Activated naive CD4-positive, alpha-beta T cell treated with anti-CD3 and anti-CD28 coated beads, Interleukin-2, amount 50 U/mL, for 24 hours (primary cell): Measurements from ENCODE around the gene SATB1.

Experiments
- H3K27ac Mint-ChIP-seq: one replicate; pipeline ENCODE4 v1.8.0; 2021; ENCODE audit warnings: mild to moderate bottlenecking, mixed read lengths
- H3K27me3 Mint-ChIP-seq: one replicate; pipeline ENCODE4 v1.8.0; 2021; ENCODE audit warnings: mixed read lengths
- H3K36me3 Mint-ChIP-seq: one replicate; pipeline ENCODE4 v1.8.0; 2021; ENCODE audit warnings: mixed read lengths
- H3K4me1 Mint-ChIP-seq: one replicate; pipeline ENCODE4 v1.8.0; 2021; ENCODE audit warnings: mixed read lengths
- H3K4me3 Mint-ChIP-seq: one replicate; pipeline ENCODE4 v1.8.0; 2021; ENCODE audit warnings: mild to moderate bottlenecking, mixed read lengths
- H3K9me3 Mint-ChIP-seq: one replicate; pipeline ENCODE4 v1.8.0; 2021; ENCODE audit warnings: mixed read lengths

SATB1 gene

GRCh38 chr3:18307529-18307928 lies 117.6 kb downstream of the SATB1 start:
- H3K36me3 Mint-ChIP-seq: no peaks in the 10 kb centered on the region
- no peaks in the 10 kb centered on the region for H3K4me1 Mint-ChIP-seq

GRCh38 chr3:18302517-18302916 lies 122.6 kb downstream of the SATB1 start:
- Mint-ChIP-seq H3K4me3 (no peak overlapping the region), H3K27me3 (no peaks in the 10 kb centered on the region), H3K4me1 (no peaks in the 10 kb centered on the region), H3K36me3 (peaks cover 2% of the 10 kb centered on the region), H3K27ac (no peak overlapping the region), H3K9me3 (peaks cover 15% of the 10 kb centered on the region)

More at GRCh38 chr3:18307529-18307928, 117.6 kb downstream of the SATB1 start:
- Mint-ChIP-seq H3K27ac (no peak overlapping the region), H3K9me3 (no peaks in the 10 kb centered on the region), H3K27me3 (no peaks in the 10 kb centered on the region), H3K4me3 (no peak overlapping the region)

- Mint-ChIP-seq H3K36me3 (peaks cover 5% of the 10 kb centered on the region), H3K27ac (no peak overlapping the region), H3K4me1 (no peaks in the 10 kb centered on the region), H3K9me3 (peaks cover 22% of the 10 kb centered on the region), H3K27me3 (no peaks in the 10 kb centered on the region), H3K4me3 (no peak overlapping the region)
Observed at GRCh38 chr3:18301781-18302180, 123.4 kb downstream of the SATB1 start.

GRCh38 chr3:18300916-18301315 lies 124.2 kb downstream of the SATB1 start:
- H3K27me3 Mint-ChIP-seq: no peaks in the 10 kb centered on the region
- H3K36me3 Mint-ChIP-seq: peaks cover 5% of the 10 kb centered on the region
- H3K4me1 Mint-ChIP-seq: no peaks in the 10 kb centered on the region
- H3K9me3 Mint-ChIP-seq: peaks cover 26% of the 10 kb centered on the region
- no peak overlapping the region for H3K27ac Mint-ChIP-seq
- no peak overlapping the region for H3K4me3 Mint-ChIP-seq

- peaks cover 30% of the 10 kb centered on the region for H3K9me3 Mint-ChIP-seq
- H3K4me3 Mint-ChIP-seq: no peak overlapping the region
Observed at GRCh38 chr3:18297126-18297525, 128.0 kb downstream of the SATB1 start.

More at GRCh38 chr3:18297126-18297525, 128.0 kb downstream of the SATB1 start:
- Mint-ChIP-seq H3K27me3 (peaks cover 1% of the 10 kb centered on the region), H3K4me1 (no peaks in the 10 kb centered on the region), H3K36me3 (peaks cover 6% of the 10 kb centered on the region), H3K27ac (no peak overlapping the region)
